GM18519 (cell line): ENCODE data around the gene SAXO2.
"Not testable (repeated sequence)": the region's sequence is repeated elsewhere in the genome, so short reads cannot be mapped to it uniquely, and the experiment has no call there.

Experiments used
- ATAC-seq: cut with Tn5 transposase; IDR thresholded peaks from one replicate; pipeline ENCODE4 v1.9.1; 2021; ENCODE audit warnings: mild to moderate bottlenecking, moderate library complexity; ENCODE audit not compliant: unreplicated experiment, low FRiP score

SAXO2 gene

GRCh38 chr15:82332711-82333602, 70.3 kb downstream of the SAXO2 start:
- ATAC-seq, result not testable (repeated sequence)

- ATAC-seq, result not testable (repeated sequence)
Observed at GRCh38 chr15:82333603-82334553, 71.3 kb downstream of the SAXO2 start.
